Effector memory CD8-positive, alpha-beta T cell (primary cell): Measurements from ENCODE around the gene HDHD2.

ENCODE experiments used
- ATAC-seq: fragments of 150-1000 bp; cut with Tn5 transposase; replicated peaks from 2 replicates; pipeline ENCODE4 v1.10.0; 2021; ENCODE audit warnings: mild to moderate bottlenecking, moderate library complexity
- DNase-seq, 3 experiments: peaks; one replicate each; pipeline ENCODE4 v3.0.0; 2021
- H3K27ac Mint-ChIP-seq, 2 donors: one replicate each; pipeline ENCODE4 v1.8.0; 2022; ENCODE audit warnings: mild to moderate bottlenecking in 2 of 2, mixed read lengths in 2 of 2, moderate library complexity in 2 of 2
- H3K27me3 Mint-ChIP-seq, 2 donors: one replicate each; pipeline ENCODE4 v1.8.0; 2022; ENCODE audit warnings: mixed read lengths in 2 of 2
- H3K36me3 Mint-ChIP-seq: one replicate; pipeline ENCODE4 v1.8.0; 2022; ENCODE audit warnings: mild to moderate bottlenecking, moderate library complexity, mixed read lengths; ENCODE audit not compliant: insufficient read depth
- H3K4me1 Mint-ChIP-seq, 2 donors: one replicate each; pipeline ENCODE4 v1.8.0; 2022; ENCODE audit warnings: low read depth in 2 of 2, mixed read lengths in 2 of 2
- H3K4me3 Mint-ChIP-seq, 2 donors: one replicate each; pipeline ENCODE4 v1.8.0; 2022; ENCODE audit warnings: mild to moderate bottlenecking in 2 of 2, mixed read lengths in 2 of 2, moderate library complexity in 2 of 2
- H3K9me3 Mint-ChIP-seq, 2 donors: one replicate each; pipeline ENCODE4 v1.8.0; 2022; ENCODE audit warnings: mixed read lengths in 2 of 2

HDHD2 gene

GRCh38 chr18:47075098-47075883 is 75.0 kb downstream of the HDHD2 start:
- peaks cover 0 to 2% of the 10 kb centered on the region in 2 donors for H3K4me1 Mint-ChIP-seq
- no peaks in the 10 kb centered on the region for H3K9me3 Mint-ChIP-seq
- ATAC-seq = no peak
- no peak for DNase-seq
- no peak overlapping the region for H3K4me3 Mint-ChIP-seq
- H3K27me3 Mint-ChIP-seq = peaks cover 5 to 24% of the 10 kb centered on the region in 2 donors
- no peaks in the 10 kb centered on the region for H3K36me3 Mint-ChIP-seq
- no peak overlapping the region for H3K27ac Mint-ChIP-seq

DNA sequence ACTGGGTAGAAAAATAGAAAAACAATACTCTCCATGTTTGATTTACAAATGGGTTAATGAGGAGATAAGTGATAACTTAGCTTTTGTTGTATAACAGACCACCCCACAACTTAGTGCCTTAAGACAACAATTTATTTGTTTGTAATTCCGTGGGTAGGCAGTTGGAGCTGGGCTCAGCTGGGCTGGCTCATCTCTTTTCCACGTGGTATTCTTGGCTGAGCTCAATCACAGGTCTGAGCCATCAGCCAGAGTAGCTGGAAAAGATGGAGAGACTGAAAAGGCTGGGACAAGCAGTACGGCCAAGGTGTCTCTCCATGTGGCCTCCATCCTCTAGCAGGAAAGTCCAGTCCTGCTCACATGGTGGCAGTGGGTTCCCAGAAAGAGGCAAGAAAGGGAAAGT is 82.7 kb downstream of the HDHD2 start:
- no peaks in the 10 kb centered on the region for H3K4me1 Mint-ChIP-seq
- H3K27ac Mint-ChIP-seq = no peak overlapping the region
- no peak for ATAC-seq
- peaks cover 3 to 32% of the 10 kb centered on the region in 2 donors for H3K27me3 Mint-ChIP-seq
- DNase-seq = no peak
- H3K9me3 Mint-ChIP-seq = no peaks in the 10 kb centered on the region
- no peak overlapping the region for H3K4me3 Mint-ChIP-seq
- no peaks in the 10 kb centered on the region for H3K36me3 Mint-ChIP-seq

DNA sequence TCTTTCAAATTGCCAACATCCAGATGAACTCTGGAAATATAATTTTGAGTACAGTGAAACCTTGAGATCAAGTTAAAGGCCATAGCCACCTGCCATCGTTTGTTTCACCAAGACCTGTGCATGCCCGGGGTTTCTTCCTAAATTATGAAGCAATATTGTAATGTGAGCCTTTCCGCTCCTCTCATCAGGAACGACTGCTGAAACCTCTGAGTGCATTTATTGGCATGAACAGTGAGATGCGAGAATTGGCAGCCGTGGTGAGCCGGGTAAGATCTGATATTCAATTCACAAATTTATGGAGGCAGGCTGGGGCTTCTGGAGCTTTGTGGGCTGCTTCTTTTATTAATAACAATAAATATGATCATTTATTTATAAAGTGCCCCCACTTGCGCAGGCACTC is 87.2 kb downstream of the HDHD2 start:
- no peak for ATAC-seq
- H3K4me1 Mint-ChIP-seq = no peaks in the 10 kb centered on the region

DNA sequence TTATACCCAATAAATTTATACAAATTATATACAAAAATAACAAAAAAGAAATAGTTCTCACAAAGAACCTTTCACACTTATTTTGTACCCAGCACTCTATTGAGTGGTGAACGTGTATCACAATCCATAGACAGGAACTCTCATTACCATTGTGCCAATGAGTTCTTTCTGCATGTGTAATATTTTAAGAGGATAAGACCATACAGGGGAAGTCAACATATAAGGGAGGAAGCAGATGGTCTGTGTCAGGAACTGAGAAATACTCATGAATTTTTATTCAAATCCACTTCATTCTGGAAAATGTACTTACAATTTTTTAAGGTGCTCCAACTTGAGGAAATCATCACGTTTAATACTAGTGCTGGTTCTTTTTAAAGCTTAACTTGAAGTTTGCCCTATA is 87.8 kb downstream of the HDHD2 start:
- no peaks in the 10 kb centered on the region for H3K4me1 Mint-ChIP-seq
- ATAC-seq (no peak), DNase-seq (no peak)
- H3K27ac Mint-ChIP-seq = no peak overlapping the region
- H3K4me3 Mint-ChIP-seq = no peak overlapping the region
- no peaks in the 10 kb centered on the region for H3K9me3 Mint-ChIP-seq
- no peaks in the 10 kb centered on the region for H3K36me3 Mint-ChIP-seq
- peaks cover 4 to 19% of the 10 kb centered on the region in 2 donors for H3K27me3 Mint-ChIP-seq

More for the DNA sequence above, 87.2 kb downstream of the HDHD2 start:
- no peaks in the 10 kb centered on the region for H3K9me3 Mint-ChIP-seq
- H3K4me3 Mint-ChIP-seq = no peak overlapping the region
- H3K27ac Mint-ChIP-seq = no peak overlapping the region
- DNase-seq = no peak
- H3K36me3 Mint-ChIP-seq = no peaks in the 10 kb centered on the region
- peaks cover 0 to 19% of the 10 kb centered on the region in 2 donors for H3K27me3 Mint-ChIP-seq
